Dermis blood vessel endothelial cell (primary cell): ENCODE results near the gene PDZD2. TPM values are rescaled to one million over a fixed set of nuclear protein-coding genes. Genes with fewer than 3 reads are reported as not detected.
A peak's percentile ranks its signal among the peaks of the same experiment; 100 is the strongest.
"Not testable (repeated sequence)": the region's sequence is repeated elsewhere in the genome, so short reads cannot be mapped to it uniquely, and the experiment has no call there.

Experiments used
- DNase-seq: peaks from one replicate; pipeline ENCODE4 v3.0.0; 2010
- total RNA-seq: library from RNA; depleted of rRNA; stranded (reverse); fragments of >200 nt; gene quantifications from 2 replicates; pipeline ENCODE4 v1.2.3, GENCODE V29; 2014

PDZD2 gene
- total RNA-seq, 1 donor from 2014 or later: 6.6 TPM

- no peak for DNase-seq
These were observed 347.2 kb downstream of the PDZD2 start for GRCh38 chr5:31986101-31986500.

GRCh38 chr5:31987985-31988710 is 349.2 kb downstream of the PDZD2 start:
- peak; percentile 15 for DNase-seq

GRCh38 chr5:31990081-31990650 is 351.2 kb downstream of the PDZD2 start:
- DNase-seq: no peak

GRCh38 chr5:31990701-31991110 is 351.8 kb downstream of the PDZD2 start:
- DNase-seq: no peak

GRCh38 chr5:31992377-31992776 is 353.4 kb downstream of the PDZD2 start:
- no peak for DNase-seq

- no peak for DNase-seq
These were observed 354.4 kb downstream of the PDZD2 start for GRCh38 chr5:31993165-31993961.

- no peak for DNase-seq
These were observed 356.1 kb downstream of the PDZD2 start for GRCh38 chr5:31995006-31995405.

- no peak for DNase-seq
These were observed 356.8 kb downstream of the PDZD2 start for GRCh38 chr5:31995714-31996113.

- no peak for DNase-seq
These were observed 358.0 kb downstream of the PDZD2 start for GRCh38 chr5:31996909-31997308.

- no peak for DNase-seq
These were observed 360.5 kb downstream of the PDZD2 start for GRCh38 chr5:31999470-31999869.

- DNase-seq: no peak
These were observed 361.8 kb downstream of the PDZD2 start for GRCh38 chr5:32000731-32001130.

- no peak for DNase-seq
These were observed 362.4 kb downstream of the PDZD2 start for GRCh38 chr5:32001284-32001683.

GRCh38 chr5:32001707-32002106 is 362.8 kb downstream of the PDZD2 start:
- DNase-seq: no peak

GRCh38 chr5:32002755-32003154 is 363.8 kb downstream of the PDZD2 start:
- DNase-seq: no peak

GRCh38 chr5:32003981-32004380 is 365.1 kb downstream of the PDZD2 start:
- no peak for DNase-seq

GRCh38 chr5:32004404-32004803 is 365.5 kb downstream of the PDZD2 start:
- no peak for DNase-seq

- DNase-seq: no peak
These were observed 369.8 kb downstream of the PDZD2 start for GRCh38 chr5:32008746-32009145.

GRCh38 chr5:32013658-32014057 is 374.7 kb downstream of the PDZD2 start:
- DNase-seq: no peak

GRCh38 chr5:32014096-32014745 is 375.3 kb downstream of the PDZD2 start:
- DNase-seq: no peak

GRCh38 chr5:32015262-32015661 is 376.3 kb downstream of the PDZD2 start:
- DNase-seq: not testable (repeated sequence)

- no peak for DNase-seq
These were observed 378.9 kb downstream of the PDZD2 start for GRCh38 chr5:32017692-32018367.
